WTC11 (cell line): ENCODE data around the gene IQCF5.

ENCODE experiments used
- CREB1 ChIP-seq: sonication (generic); formaldehyde crosslinking; IDR thresholded peaks from 2 replicates; pipeline ENCODE4 v1.8.0; 2023; ENCODE audit warnings: mild to moderate bottlenecking, missing genetic modification reagents
- CTCF ChIP-seq: fragments of 200-600 bp; IDR thresholded peaks from 2 replicates; pipeline ENCODE4 v1.8.0; 2022; ENCODE audit warnings: antibody characterized with exemption
- ELF4 ChIP-seq: sonication (generic); formaldehyde crosslinking; IDR thresholded peaks from 2 replicates; pipeline ENCODE4 v1.8.1; 2022; ENCODE audit warnings: low read depth, mild to moderate bottlenecking, moderate library complexity, missing genetic modification reagents
- ETV6 ChIP-seq: sonication (generic); formaldehyde crosslinking; IDR thresholded peaks from 2 replicates; pipeline ENCODE4 v1.8.1; 2022; ENCODE audit warnings: mild to moderate bottlenecking, missing genetic modification reagents
- IRF1 ChIP-seq: sonication (generic); formaldehyde crosslinking; IDR thresholded peaks from 2 replicates; pipeline ENCODE4 v1.8.0; 2023; ENCODE audit warnings: missing genetic modification reagents
- JUN ChIP-seq: sonication (generic); formaldehyde crosslinking; IDR thresholded peaks from 2 replicates; pipeline ENCODE4 v1.8.0; 2023; ENCODE audit warnings: mild to moderate bottlenecking, missing genetic modification reagents
- MLX ChIP-seq: sonication (generic); formaldehyde crosslinking; IDR thresholded peaks from 2 replicates; pipeline ENCODE4 v1.8.1; 2023; ENCODE audit warnings: mild to moderate bottlenecking, missing genetic modification reagents, moderate library complexity
- TEAD1 ChIP-seq: sonication (generic); formaldehyde crosslinking; IDR thresholded peaks from 2 replicates; pipeline ENCODE4 v1.8.0; 2022; ENCODE audit warnings: mild to moderate bottlenecking, missing genetic modification reagents
- USF2 ChIP-seq: sonication (generic); formaldehyde crosslinking; IDR thresholded peaks from 2 replicates; pipeline ENCODE4 v1.8.1; 2023; ENCODE audit warnings: mild to moderate bottlenecking, missing genetic modification reagents, moderate library complexity
- ZNF138 ChIP-seq: sonication (generic); formaldehyde crosslinking; conservative IDR thresholded peaks from 2 replicates; pipeline ENCODE4 v1.8.1; 2022; ENCODE audit warnings: mild to moderate bottlenecking, moderate library complexity, missing genetic modification reagents
- ZNF232 ChIP-seq: sonication (generic); formaldehyde crosslinking; IDR thresholded peaks from 2 replicates; pipeline ENCODE4 v1.8.0; 2022; ENCODE audit warnings: mild to moderate bottlenecking, missing genetic modification reagents
- ZSCAN18 ChIP-seq: fragments of 250-450 bp; sonication (Bioruptor Pico); IDR thresholded peaks from 2 replicates; pipeline ENCODE4 v2.1.2; 2022; ENCODE audit warnings: mild to moderate bottlenecking, moderate library complexity
- TF ChIP-seq, protein P1 (sequence below): sonication (generic); formaldehyde crosslinking; IDR thresholded peaks from 2 replicates; pipeline ENCODE4 v1.8.1; 2022; ENCODE audit warnings: low read depth, mild to moderate bottlenecking, moderate library complexity, missing genetic modification reagents, borderline replicate concordance

- no peak for TF ChIP-seq JUN (CRISPR knock-in tag)
- TF ChIP-seq CREB1 (CRISPR knock-in tag): no peak
- TF ChIP-seq ZNF232: no peak
- TF ChIP-seq, protein P1, sequence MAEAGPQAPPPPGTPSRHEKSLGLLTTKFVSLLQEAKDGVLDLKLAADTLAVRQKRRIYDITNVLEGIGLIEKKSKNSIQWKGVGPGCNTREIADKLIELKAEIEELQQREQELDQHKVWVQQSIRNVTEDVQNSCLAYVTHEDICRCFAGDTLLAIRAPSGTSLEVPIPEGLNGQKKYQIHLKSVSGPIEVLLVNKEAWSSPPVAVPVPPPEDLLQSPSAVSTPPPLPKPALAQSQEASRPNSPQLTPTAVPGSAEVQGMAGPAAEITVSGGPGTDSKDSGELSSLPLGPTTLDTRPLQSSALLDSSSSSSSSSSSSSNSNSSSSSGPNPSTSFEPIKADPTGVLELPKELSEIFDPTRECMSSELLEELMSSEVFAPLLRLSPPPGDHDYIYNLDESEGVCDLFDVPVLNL (CRISPR knock-in tag): no peak
- TF ChIP-seq CTCF: no peak
- no peak for TF ChIP-seq ELF4 (CRISPR knock-in tag)
- TF ChIP-seq ZSCAN18 (CRISPR knock-in tag): no peak
- TF ChIP-seq MLX: no peak
- TF ChIP-seq ETV6: no peak
- no peak for TF ChIP-seq USF2 (CRISPR knock-in tag)
- TF ChIP-seq IRF1 (CRISPR knock-in tag): no peak
- TF ChIP-seq ZNF138: no peak
- TF ChIP-seq TEAD1 (CRISPR knock-in tag): no peak
Observed at GRCh38 chr3:51908026-51908425, 32.6 kb upstream of the IQCF5 start.
